IMR-90 (cell line): ENCODE data around the gene PRELID1. TPM values are rescaled to one million over a fixed set of nuclear protein-coding genes. Genes with fewer than 3 reads are reported as not detected.

Source experiments
- ATAC-seq: fragments of 200-7000 bp; cut with Tn5 transposase; 2 replicates; pipeline ENCODE4 v1.9.1; 2020; ENCODE audit warnings: low read depth, mild to moderate bottlenecking, moderate library complexity
- BruUV-seq: library from RNA; stranded (reverse); fragments of 400-500 nt; replicated peaks from 2 replicates; lab custom pipeline; 2021; lab: Mats Ljungman, UMichigan
- CTCF ChIA-PET: fragments of 300-600 bp; formaldehyde crosslinking; extraction: SDS; loops from one replicate; lab custom pipeline; 2021; ENCODE audit warnings: antibody characterized with exemption; lab: Yijun Ruan, JAX
- POLR2A ChIA-PET: fragments of 300-600 bp; sonication (Branson Sonifier 250); formaldehyde crosslinking; loops from one replicate; lab custom pipeline; 2022; ENCODE audit warnings: antibody characterized with exemption; ENCODE audit not compliant: unreplicated experiment; lab: Charles Lee
- DNase-seq: peaks from one replicate; pipeline ENCODE4 v3.0.0; 2013
- H2AFZ ChIP-seq: replicated peaks from 2 replicates; pipeline ENCODE3; 2013; ENCODE audit warnings: low read length, mild to moderate bottlenecking; ENCODE audit not compliant: poor library complexity
- H2AK5ac ChIP-seq: 2 replicates; pipeline ENCODE4 v1.6.1; 2013; ENCODE audit warnings: low read depth, low read length, inconsistent platforms
- H2AK9ac ChIP-seq: replicated peaks from 2 replicates; pipeline ENCODE3; 2013; ENCODE audit warnings: mild to moderate bottlenecking, low read depth, low read length, moderate library complexity; ENCODE audit not compliant: poor library complexity
- H2BK120ac ChIP-seq: 2 replicates; pipeline ENCODE4 v1.6.1; 2013; ENCODE audit warnings: low read depth, low read length, inconsistent platforms
- H2BK15ac ChIP-seq: 3 replicates; pipeline ENCODE4 v1.6.1; 2013; ENCODE audit warnings: low read depth, low read length, inconsistent platforms
- H2BK20ac ChIP-seq: 2 replicates; pipeline ENCODE4 v1.6.1; 2013; ENCODE audit warnings: low read depth, mild to moderate bottlenecking, inconsistent platforms, low read length, moderate library complexity
- H2BK5ac ChIP-seq: 2 replicates; pipeline ENCODE4 v1.6.1; 2013; ENCODE audit warnings: mild to moderate bottlenecking, low read depth, low read length, inconsistent platforms; ENCODE audit not compliant: poor library complexity, severe bottlenecking
- H3K14ac ChIP-seq: replicated peaks from 2 replicates; pipeline ENCODE4 v1.6.1; 2013; ENCODE audit warnings: low read depth, low read length, inconsistent platforms
- H3K18ac ChIP-seq: 2 replicates; pipeline ENCODE4 v1.6.1; 2013; ENCODE audit warnings: low read depth, low read length, control low read depth
- H3K23ac ChIP-seq: 2 replicates; pipeline ENCODE4 v1.6.1; 2013; ENCODE audit warnings: low read depth, low read length, inconsistent platforms
- H3K27ac ChIP-seq: 2 replicates; pipeline ENCODE4 v1.5.1; 2013; ENCODE audit warnings: mild to moderate bottlenecking, control low read depth, low read length; ENCODE audit not compliant: insufficient read depth
- H3K27me3 ChIP-seq: 2 replicates; pipeline ENCODE4 v1.6.1; 2013; ENCODE audit warnings: low read length; ENCODE audit not compliant: control insufficient read depth, insufficient read depth
- H3K36me3 ChIP-seq: 2 replicates; pipeline ENCODE4 v1.6.1; 2013; ENCODE audit warnings: low read length, mixed read lengths; ENCODE audit not compliant: control insufficient read depth, insufficient read depth
- H3K4ac ChIP-seq: 2 replicates; pipeline ENCODE4 v1.6.1; 2013; ENCODE audit warnings: low read depth, low read length, inconsistent platforms
- H3K4me1 ChIP-seq: 2 replicates; pipeline ENCODE4 v1.6.1; 2013; ENCODE audit warnings: low read length, mixed read lengths; ENCODE audit not compliant: control insufficient read depth, insufficient read depth
- H3K4me2 ChIP-seq: 2 replicates; pipeline ENCODE4 v1.6.1; 2013; ENCODE audit warnings: low read depth, mild to moderate bottlenecking, control low read depth, low read length, moderate library complexity
- H3K4me3 ChIP-seq: 2 replicates; pipeline ENCODE4 v1.5.1; 2013; ENCODE audit warnings: low read depth, mild to moderate bottlenecking, control low read depth, low read length, moderate library complexity; ENCODE audit not compliant: insufficient read depth
- H3K56ac ChIP-seq: 2 replicates; pipeline ENCODE4 v1.6.1; 2013; ENCODE audit warnings: low read length, inconsistent platforms; ENCODE audit not compliant: insufficient read depth; ENCODE audit errors: extremely low read depth
- H3K79me1 ChIP-seq, 2 experiments: 2 replicates each; pipeline ENCODE4 v1.6.1; 2013; ENCODE audit warnings: low read length in 2 of 2, inconsistent platforms in 1 of 2, low read depth in 1 of 2
- H3K9ac ChIP-seq: 2 replicates; pipeline ENCODE4 v1.6.1; 2013; ENCODE audit warnings: low read depth, low read length, control low read depth
- H3K9me1 ChIP-seq: 2 replicates; pipeline ENCODE4 v1.6.1; 2013; ENCODE audit warnings: low read length, inconsistent platforms; ENCODE audit not compliant: insufficient read depth
- H3K9me3 ChIP-seq: 2 replicates; pipeline ENCODE4 v1.6.1; 2013; ENCODE audit warnings: low read length; ENCODE audit not compliant: control insufficient read depth, insufficient read depth
- H4K20me1 ChIP-seq: 2 replicates; pipeline ENCODE4 v1.6.1; 2013; ENCODE audit warnings: low read length, inconsistent platforms; ENCODE audit not compliant: insufficient read depth
- H4K5ac ChIP-seq: 2 replicates; pipeline ENCODE4 v1.6.1; 2013; ENCODE audit warnings: mild to moderate bottlenecking, low read depth, low read length, control low read depth
- H4K8ac ChIP-seq, 2 experiments: 2 replicates each; pipeline ENCODE4 v1.6.1; 2013; ENCODE audit warnings: low read depth in 2 of 2, low read length in 2 of 2, control low read depth in 1 of 2, inconsistent platforms in 1 of 2
- H4K91ac ChIP-seq: 2 replicates; pipeline ENCODE4 v1.6.1; 2013; ENCODE audit warnings: low read depth, low read length, inconsistent platforms; ENCODE audit not compliant: insufficient read depth
- BHLHE40 ChIP-seq: fragments of 150-350 bp; IDR thresholded peaks from 2 replicates; pipeline ENCODE4 v1.6.1; 2016; ENCODE audit warnings: mild to moderate bottlenecking, low read depth, low read length
- CEBPB ChIP-seq: IDR thresholded peaks from 2 replicates; pipeline ENCODE4 v1.6.1; 2012; ENCODE audit warnings: low read depth, low read length, improper control_type of control experiment
- CHD1 ChIP-seq: IDR thresholded peaks from 2 replicates; pipeline ENCODE4 v1.6.1; 2012; ENCODE audit warnings: low read depth, low read length, improper control_type of control experiment
- CTCF ChIP-seq: conservative IDR thresholded peaks from 2 replicates; pipeline ENCODE4 v1.5.1; 2012; ENCODE audit warnings: mild to moderate bottlenecking, low read depth, low read length, improper control_type of control experiment
- FOS ChIP-seq: fragments of 150-350 bp; IDR thresholded peaks from 2 replicates; pipeline ENCODE4 v1.6.1; 2016; ENCODE audit warnings: low read depth, low read length
- MAFK ChIP-seq: IDR thresholded peaks from 2 replicates; pipeline ENCODE4 v1.6.1; 2012; ENCODE audit warnings: low read depth, low read length, improper control_type of control experiment
- MAZ ChIP-seq: IDR thresholded peaks from 2 replicates; pipeline ENCODE4 v1.6.1; 2012; ENCODE audit warnings: low read depth, mild to moderate bottlenecking, low read length, improper control_type of control experiment, moderate library complexity, borderline replicate concordance
- NFE2L2 ChIP-seq: fragments of 150-350 bp; IDR thresholded peaks from 2 replicates; pipeline ENCODE4 v1.6.1; 2016; ENCODE audit warnings: low read depth, mild to moderate bottlenecking, low read length
- RAD21 ChIP-seq: IDR thresholded peaks from 2 replicates; pipeline ENCODE4 v1.6.1; 2012; ENCODE audit warnings: low read length, improper control_type of control experiment
- RCOR1 ChIP-seq: IDR thresholded peaks from 2 replicates; pipeline ENCODE4 v1.6.1; 2012; ENCODE audit warnings: mild to moderate bottlenecking, low read length, improper control_type of control experiment; ENCODE audit not compliant: insufficient replicate concordance
- SMC3 ChIP-seq: fragments of 150-350 bp; IDR thresholded peaks from 2 replicates; pipeline ENCODE4 v1.6.1; 2016; ENCODE audit warnings: low read depth, mild to moderate bottlenecking, antibody characterized with exemption, low read length, moderate library complexity
- WGBS, 2 experiments: methylation state at CpG; one replicate each; pipeline versions ENCODE4 v1.1.5 to v1.1.7; 2013; ENCODE audit warnings: missing lambda C conversion rate in 2 of 2; ENCODE audit not compliant: insufficient read length in 1 of 2; ENCODE audit errors: extremely low coverage in 2 of 2; 5-methylcytosine and 5-hydroxymethylcytosine counted together
- dilution Hi-C: fragments of 300-500 bp; cut with HindIII; formaldehyde crosslinking; loops from one replicate; pipeline ENCODE4 v1.14.3; 2018; ENCODE audit warnings: low sequenced_read_pairs; ENCODE audit not compliant: unreplicated experiment
- in situ Hi-C: fragments of 300-500 bp; cut with MboI; formaldehyde crosslinking; loops from 3 replicates; pipeline ENCODE4 v1.14.3; 2019; ENCODE audit warnings: low sequenced_read_pairs, inconsistent platforms, mixed read lengths
- intact Hi-C: fragments of 100-400 bp; cut with micrococcal nuclease; formaldehyde crosslinking; loops from 2 replicates; pipeline ENCODE4 v1.10.0; 2022
- polyA plus RNA-seq, 3 experiments: library from polyadenylated mRNA; depleted of rRNA; stranded (reverse); fragments of >200 nt; gene quantifications; 2 replicates each; pipeline ENCODE4 v1.2.3, GENCODE V29; 2012; ENCODE audit warnings: low replicate concordance in 1 of 3
- total RNA-seq: library from RNA; depleted of rRNA; stranded (reverse); fragments of >200 nt; gene quantifications from 2 replicates; pipeline ENCODE4 v1.2.3, GENCODE V29; 2012
- TF ChIP-seq, protein P1 (sequence below): fragments of 150-350 bp; IDR thresholded peaks from 2 replicates; pipeline ENCODE4 v1.6.1; 2016; ENCODE audit warnings: low read depth, mild to moderate bottlenecking, low read length, moderate library complexity, borderline replicate concordance

Gene PRELID1
- total and polyA plus RNA-seq, 2 of the 4 experiments (the other 2 are of a cell fraction), result 116 to 239 TPM

GRCh38 chr5:177338251-177339106, 34.9 kb downstream of the PRELID1 start (continued):
- TF ChIP-seq CEBPB, result no peak

- Histone ChIP-seq H3K27ac (no peak overlapping the region), H3K79me1 (peaks cover 21 to 35% of the 10 kb centered on the region in 2 experiments), H4K20me1 (peaks cover 18% of the 10 kb centered on the region; the same call in 1 of the 2 replicates), H3K9me3 (no peaks in the 10 kb centered on the region), H2AFZ (no peak overlapping the region), H2BK5ac (no peak overlapping the region), H3K36me3 (peaks cover 54% of the 10 kb centered on the region), H3K14ac (no peak overlapping the region), H3K27me3 (no peaks in the 10 kb centered on the region), H3K18ac (no peak overlapping the region), H2BK20ac (no peak overlapping the region), H3K4me3 (no peak overlapping the region), H3K9ac (no peak overlapping the region), H2AK5ac (no peak overlapping the region), H3K4me2 (no peak overlapping the region), H3K4me1 (no peaks in the 10 kb centered on the region), H3K9me1 (peaks cover 8% of the 10 kb centered on the region; the same call in 1 of the 2 replicates), H3K56ac (no peak overlapping the region), H3K4ac (no peak overlapping the region), H2BK15ac (no peak overlapping the region), H3K23ac (no peak overlapping the region), H2AK9ac (no peak overlapping the region), H4K8ac (no peak overlapping the region), H2BK120ac (no peak overlapping the region), H4K5ac (no peak overlapping the region), H4K91ac (no peak overlapping the region)
- ATAC-seq (no peak), DNase-seq (no peak)
- intact Hi-C loops, result no loop called here
- ChIA-PET POLR2A (no interaction called here), CTCF (no interaction called here)
- no TSS peak for BruUV-seq
- WGBS, 2 experiments, result 95% methylated on average over 4 of the region's 11 CpGs; no CpG with 5 or more reads in 1 of the 2 experiments
- dilution Hi-C loops, result no loop called here
- TF ChIP-seq RCOR1, result no peak
- no peak for TF ChIP-seq CHD1
- TF ChIP-seq MAFK, result no peak
- TF ChIP-seq MAZ, result no peak
- TF ChIP-seq, protein P1, sequence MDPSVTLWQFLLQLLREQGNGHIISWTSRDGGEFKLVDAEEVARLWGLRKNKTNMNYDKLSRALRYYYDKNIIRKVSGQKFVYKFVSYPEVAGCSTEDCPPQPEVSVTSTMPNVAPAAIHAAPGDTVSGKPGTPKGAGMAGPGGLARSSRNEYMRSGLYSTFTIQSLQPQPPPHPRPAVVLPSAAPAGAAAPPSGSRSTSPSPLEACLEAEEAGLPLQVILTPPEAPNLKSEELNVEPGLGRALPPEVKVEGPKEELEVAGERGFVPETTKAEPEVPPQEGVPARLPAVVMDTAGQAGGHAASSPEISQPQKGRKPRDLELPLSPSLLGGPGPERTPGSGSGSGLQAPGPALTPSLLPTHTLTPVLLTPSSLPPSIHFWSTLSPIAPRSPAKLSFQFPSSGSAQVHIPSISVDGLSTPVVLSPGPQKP, result no peak
- no peak for TF ChIP-seq CTCF
- no peak for TF ChIP-seq NFE2L2
- TF ChIP-seq FOS, result no peak
- TF ChIP-seq BHLHE40, result no peak
- no peak for TF ChIP-seq RAD21
- TF ChIP-seq SMC3, result no peak
- in situ Hi-C loops, result no loop called here
These were observed 35.6 kb downstream of the PRELID1 start for GRCh38 chr5:177339107-177339638.
